ENCODE measurements around the gene MPZL2. TPM values are rescaled to one million over a fixed set of nuclear protein-coding genes. Genes with fewer than 3 reads are reported as not detected.

The MPZL2 gene
- total and polyA plus RNA-seq, 2 experiments from 2014 or later = 2.6 to 4.2 TPM

DNA sequence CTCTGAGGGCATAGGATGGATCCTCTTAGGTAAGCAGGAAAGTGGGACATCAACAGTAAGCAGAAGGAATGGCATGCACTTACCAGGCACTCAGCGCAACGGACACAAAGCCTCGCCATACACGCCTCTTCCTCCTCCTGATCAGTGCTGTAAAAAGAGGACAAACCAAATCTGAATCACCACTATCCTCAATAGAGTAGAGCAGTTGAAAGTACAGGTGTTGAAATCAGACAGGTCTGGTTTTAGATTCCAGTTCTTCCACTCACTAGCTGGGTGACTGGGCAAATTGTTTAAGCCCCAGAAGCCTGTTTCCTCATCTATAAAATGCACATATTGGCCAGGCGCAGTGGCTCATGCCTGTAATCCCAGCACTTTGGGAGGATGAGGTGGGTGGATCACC, 30.7 kb downstream of the MPZL2 start:
- Histone ChIP-seq H3K27me3 (ENCODE audit: insufficient read depth) (no peaks in the 10 kb centered on the region), H3K4me1 (ENCODE audit: insufficient read depth) (no peaks in the 10 kb centered on the region), H4K20me1 (replicated peaks; ENCODE audit: insufficient read depth) (no peaks in the 10 kb centered on the region), H3K9me2 (ENCODE audit: insufficient read depth) (no peaks in the 10 kb centered on the region), H3K4me3 (no peak overlapping the region), H3F3A (replicated peaks; ENCODE audit: low read depth) (no peaks in the 10 kb centered on the region), H3K27ac (ENCODE audit: low read depth) (no peak overlapping the region), H3K79me2 (replicated peaks; ENCODE audit: insufficient read depth) (no peaks in the 10 kb centered on the region), H2AFZ (no peak overlapping the region), H3K36me3 (ENCODE audit: insufficient read depth) (no peaks in the 10 kb centered on the region), H3K4me2 (no peak overlapping the region)
- Mint-ChIP-seq H3K4me3 (no peak overlapping the region), H3K27me3 (ENCODE audit: insufficient read depth, low read depth, poor library complexity) (no peaks in the 10 kb centered on the region), H3K9me3 (no peaks in the 10 kb centered on the region), H3K27ac (no peak overlapping the region), H3K36me3 (ENCODE audit: low read depth) (no peaks in the 10 kb centered on the region), H3K4me1 (peaks cover 2% of the 10 kb centered on the region)
- TF ChIP-seq, protein P1, sequence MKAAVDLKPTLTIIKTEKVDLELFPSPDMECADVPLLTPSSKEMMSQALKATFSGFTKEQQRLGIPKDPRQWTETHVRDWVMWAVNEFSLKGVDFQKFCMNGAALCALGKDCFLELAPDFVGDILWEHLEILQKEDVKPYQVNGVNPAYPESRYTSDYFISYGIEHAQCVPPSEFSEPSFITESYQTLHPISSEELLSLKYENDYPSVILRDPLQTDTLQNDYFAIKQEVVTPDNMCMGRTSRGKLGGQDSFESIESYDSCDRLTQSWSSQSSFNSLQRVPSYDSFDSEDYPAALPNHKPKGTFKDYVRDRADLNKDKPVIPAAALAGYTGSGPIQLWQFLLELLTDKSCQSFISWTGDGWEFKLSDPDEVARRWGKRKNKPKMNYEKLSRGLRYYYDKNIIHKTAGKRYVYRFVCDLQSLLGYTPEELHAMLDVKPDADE (IDR thresholded peaks at IDR 0.05) = no peak
- TF ChIP-seq EZH2 (IDR thresholded peaks at IDR 0.05; ENCODE audit: low read depth, unreplicated experiment) = no peak
- TF ChIP-seq, protein P2, sequence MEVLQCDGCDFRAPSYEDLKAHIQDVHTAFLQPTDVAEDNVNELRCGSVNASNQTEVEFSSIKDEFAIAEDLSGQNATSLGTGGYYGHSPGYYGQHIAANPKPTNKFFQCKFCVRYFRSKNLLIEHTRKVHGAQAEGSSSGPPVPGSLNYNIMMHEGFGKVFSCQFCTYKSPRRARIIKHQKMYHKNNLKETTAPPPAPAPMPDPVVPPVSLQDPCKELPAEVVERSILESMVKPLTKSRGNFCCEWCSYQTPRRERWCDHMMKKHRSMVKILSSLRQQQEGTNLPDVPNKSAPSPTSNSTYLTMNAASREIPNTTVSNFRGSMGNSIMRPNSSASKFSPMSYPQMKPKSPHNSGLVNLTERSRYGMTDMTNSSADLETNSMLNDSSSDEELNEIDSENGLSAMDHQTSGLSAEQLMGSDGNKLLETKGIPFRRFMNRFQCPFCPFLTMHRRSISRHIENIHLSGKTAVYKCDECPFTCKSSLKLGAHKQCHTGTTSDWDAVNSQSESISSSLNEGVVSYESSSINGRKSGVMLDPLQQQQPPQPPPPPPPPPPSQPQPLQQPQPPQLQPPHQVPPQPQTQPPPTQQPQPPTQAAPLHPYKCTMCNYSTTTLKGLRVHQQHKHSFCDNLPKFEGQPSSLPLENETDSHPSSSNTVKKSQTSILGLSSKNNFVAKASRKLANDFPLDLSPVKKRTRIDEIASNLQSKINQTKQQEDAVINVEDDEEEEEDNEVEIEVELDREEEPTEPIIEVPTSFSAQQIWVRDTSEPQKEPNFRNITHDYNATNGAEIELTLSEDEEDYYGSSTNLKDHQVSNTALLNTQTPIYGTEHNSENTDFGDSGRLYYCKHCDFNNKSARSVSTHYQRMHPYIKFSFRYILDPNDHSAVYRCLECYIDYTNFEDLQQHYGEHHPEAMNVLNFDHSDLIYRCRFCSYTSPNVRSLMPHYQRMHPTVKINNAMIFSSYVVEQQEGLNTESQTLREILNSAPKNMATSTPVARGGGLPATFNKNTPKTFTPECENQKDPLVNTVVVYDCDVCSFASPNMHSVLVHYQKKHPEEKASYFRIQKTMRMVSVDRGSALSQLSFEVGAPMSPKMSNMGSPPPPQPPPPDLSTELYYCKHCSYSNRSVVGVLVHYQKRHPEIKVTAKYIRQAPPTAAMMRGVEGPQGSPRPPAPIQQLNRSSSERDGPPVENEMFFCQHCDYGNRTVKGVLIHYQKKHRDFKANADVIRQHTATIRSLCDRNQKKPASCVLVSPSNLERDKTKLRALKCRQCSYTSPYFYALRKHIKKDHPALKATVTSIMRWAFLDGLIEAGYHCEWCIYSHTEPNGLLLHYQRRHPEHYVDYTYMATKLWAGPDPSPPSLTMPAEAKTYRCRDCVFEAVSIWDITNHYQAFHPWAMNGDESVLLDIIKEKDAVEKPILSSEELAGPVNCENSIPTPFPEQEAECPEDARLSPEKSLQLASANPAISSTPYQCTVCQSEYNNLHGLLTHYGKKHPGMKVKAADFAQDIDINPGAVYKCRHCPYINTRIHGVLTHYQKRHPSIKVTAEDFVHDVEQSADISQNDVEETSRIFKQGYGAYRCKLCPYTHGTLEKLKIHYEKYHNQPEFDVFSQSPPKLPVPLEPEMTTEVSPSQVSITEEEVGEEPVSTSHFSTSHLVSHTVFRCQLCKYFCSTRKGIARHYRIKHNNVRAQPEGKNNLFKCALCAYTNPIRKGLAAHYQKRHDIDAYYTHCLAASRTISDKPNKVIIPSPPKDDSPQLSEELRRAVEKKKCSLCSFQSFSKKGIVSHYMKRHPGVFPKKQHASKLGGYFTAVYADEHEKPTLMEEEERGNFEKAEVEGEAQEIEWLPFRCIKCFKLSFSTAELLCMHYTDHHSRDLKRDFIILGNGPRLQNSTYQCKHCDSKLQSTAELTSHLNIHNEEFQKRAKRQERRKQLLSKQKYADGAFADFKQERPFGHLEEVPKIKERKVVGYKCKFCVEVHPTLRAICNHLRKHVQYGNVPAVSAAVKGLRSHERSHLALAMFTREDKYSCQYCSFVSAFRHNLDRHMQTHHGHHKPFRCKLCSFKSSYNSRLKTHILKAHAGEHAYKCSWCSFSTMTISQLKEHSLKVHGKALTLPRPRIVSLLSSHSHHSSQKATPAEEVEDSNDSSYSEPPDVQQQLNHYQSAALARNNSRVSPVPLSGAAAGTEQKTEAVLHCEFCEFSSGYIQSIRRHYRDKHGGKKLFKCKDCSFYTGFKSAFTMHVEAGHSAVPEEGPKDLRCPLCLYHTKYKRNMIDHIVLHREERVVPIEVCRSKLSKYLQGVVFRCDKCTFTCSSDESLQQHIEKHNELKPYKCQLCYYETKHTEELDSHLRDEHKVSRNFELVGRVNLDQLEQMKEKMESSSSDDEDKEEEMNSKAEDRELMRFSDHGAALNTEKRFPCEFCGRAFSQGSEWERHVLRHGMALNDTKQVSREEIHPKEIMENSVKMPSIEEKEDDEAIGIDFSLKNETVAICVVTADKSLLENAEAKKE (CRISPR knock-in tag; IDR thresholded peaks at IDR 0.05) = no peak
- TF ChIP-seq CREB1 (CRISPR knock-in tag; IDR thresholded peaks at IDR 0.05; ENCODE audit: low read depth) = no peak
- TF ChIP-seq, protein P3, sequence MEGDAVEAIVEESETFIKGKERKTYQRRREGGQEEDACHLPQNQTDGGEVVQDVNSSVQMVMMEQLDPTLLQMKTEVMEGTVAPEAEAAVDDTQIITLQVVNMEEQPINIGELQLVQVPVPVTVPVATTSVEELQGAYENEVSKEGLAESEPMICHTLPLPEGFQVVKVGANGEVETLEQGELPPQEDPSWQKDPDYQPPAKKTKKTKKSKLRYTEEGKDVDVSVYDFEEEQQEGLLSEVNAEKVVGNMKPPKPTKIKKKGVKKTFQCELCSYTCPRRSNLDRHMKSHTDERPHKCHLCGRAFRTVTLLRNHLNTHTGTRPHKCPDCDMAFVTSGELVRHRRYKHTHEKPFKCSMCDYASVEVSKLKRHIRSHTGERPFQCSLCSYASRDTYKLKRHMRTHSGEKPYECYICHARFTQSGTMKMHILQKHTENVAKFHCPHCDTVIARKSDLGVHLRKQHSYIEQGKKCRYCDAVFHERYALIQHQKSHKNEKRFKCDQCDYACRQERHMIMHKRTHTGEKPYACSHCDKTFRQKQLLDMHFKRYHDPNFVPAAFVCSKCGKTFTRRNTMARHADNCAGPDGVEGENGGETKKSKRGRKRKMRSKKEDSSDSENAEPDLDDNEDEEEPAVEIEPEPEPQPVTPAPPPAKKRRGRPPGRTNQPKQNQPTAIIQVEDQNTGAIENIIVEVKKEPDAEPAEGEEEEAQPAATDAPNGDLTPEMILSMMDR (conservative IDR thresholded peaks at IDR 0.05; ENCODE audit: low read depth in 2 of 2) = no peak
- TF ChIP-seq STAT1 (IDR thresholded peaks at IDR 0.05; ENCODE audit: unreplicated experiment) = no peak
- TF ChIP-seq EZH2phosphoT487 (IDR thresholded peaks at IDR 0.05; ENCODE audit: unreplicated experiment) = no peak
- no peak for TF ChIP-seq ZNF331 (CRISPR knock-in tag; IDR thresholded peaks at IDR 0.05; ENCODE audit: low read depth)
- TF ChIP-seq, protein P4, sequence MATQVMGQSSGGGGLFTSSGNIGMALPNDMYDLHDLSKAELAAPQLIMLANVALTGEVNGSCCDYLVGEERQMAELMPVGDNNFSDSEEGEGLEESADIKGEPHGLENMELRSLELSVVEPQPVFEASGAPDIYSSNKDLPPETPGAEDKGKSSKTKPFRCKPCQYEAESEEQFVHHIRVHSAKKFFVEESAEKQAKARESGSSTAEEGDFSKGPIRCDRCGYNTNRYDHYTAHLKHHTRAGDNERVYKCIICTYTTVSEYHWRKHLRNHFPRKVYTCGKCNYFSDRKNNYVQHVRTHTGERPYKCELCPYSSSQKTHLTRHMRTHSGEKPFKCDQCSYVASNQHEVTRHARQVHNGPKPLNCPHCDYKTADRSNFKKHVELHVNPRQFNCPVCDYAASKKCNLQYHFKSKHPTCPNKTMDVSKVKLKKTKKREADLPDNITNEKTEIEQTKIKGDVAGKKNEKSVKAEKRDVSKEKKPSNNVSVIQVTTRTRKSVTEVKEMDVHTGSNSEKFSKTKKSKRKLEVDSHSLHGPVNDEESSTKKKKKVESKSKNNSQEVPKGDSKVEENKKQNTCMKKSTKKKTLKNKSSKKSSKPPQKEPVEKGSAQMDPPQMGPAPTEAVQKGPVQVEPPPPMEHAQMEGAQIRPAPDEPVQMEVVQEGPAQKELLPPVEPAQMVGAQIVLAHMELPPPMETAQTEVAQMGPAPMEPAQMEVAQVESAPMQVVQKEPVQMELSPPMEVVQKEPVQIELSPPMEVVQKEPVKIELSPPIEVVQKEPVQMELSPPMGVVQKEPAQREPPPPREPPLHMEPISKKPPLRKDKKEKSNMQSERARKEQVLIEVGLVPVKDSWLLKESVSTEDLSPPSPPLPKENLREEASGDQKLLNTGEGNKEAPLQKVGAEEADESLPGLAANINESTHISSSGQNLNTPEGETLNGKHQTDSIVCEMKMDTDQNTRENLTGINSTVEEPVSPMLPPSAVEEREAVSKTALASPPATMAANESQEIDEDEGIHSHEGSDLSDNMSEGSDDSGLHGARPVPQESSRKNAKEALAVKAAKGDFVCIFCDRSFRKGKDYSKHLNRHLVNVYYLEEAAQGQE (IDR thresholded peaks at IDR 0.05; ENCODE audit: unreplicated experiment) = no peak
- no peak for TF ChIP-seq JUNB (IDR thresholded peaks at IDR 0.05; ENCODE audit: unreplicated experiment)
- no peak for ATAC-seq
- no peak for DNase-seq (ENCODE audit: low spot score)
